HepG2 (cell line): ENCODE data around the gene P2RY2. TPM values are rescaled to one million over a fixed set of nuclear protein-coding genes. Genes with fewer than 3 reads are reported as not detected.
A peak's percentile ranks its signal among the peaks of the same experiment; 100 is the strongest.

Experiments used
- MYPOP ChIP-seq: sonication (generic); formaldehyde crosslinking; IDR thresholded peaks from 2 replicates; pipeline ENCODE4 v1.8.1; 2023; ENCODE audit warnings: mild to moderate bottlenecking, moderate library complexity, missing genetic modification reagents
- NFIC ChIP-seq: IDR thresholded peaks from 2 replicates; pipeline ENCODE4 v1.6.1; 2012; ENCODE audit warnings: mild to moderate bottlenecking, low read length, inconsistent platforms
- NFYB ChIP-seq: sonication (generic); formaldehyde crosslinking; IDR thresholded peaks from 2 replicates; pipeline ENCODE4 v1.4.0; 2020; ENCODE audit warnings: missing genetic modification reagents
- NFYC ChIP-seq: IDR thresholded peaks from 2 replicates; pipeline ENCODE4 v1.6.1; 2016; ENCODE audit warnings: missing genetic modification reagents, missing compliant biosample characterization
- ZFP36 ChIP-seq: fragments of 150-350 bp; IDR thresholded peaks from 2 replicates; pipeline ENCODE4 v1.6.1; 2018; ENCODE audit warnings: borderline replicate concordance, low read length, low read depth; ENCODE audit not compliant: partially characterized antibody
- ZFP90 ChIP-seq: sonication (generic); formaldehyde crosslinking; IDR thresholded peaks from 2 replicates; pipeline ENCODE4 v1.8.0; 2022; ENCODE audit warnings: missing genetic modification reagents, mild to moderate bottlenecking, inconsistent platforms, borderline replicate concordance
- ZNF253 ChIP-seq: sonication (generic); formaldehyde crosslinking; IDR thresholded peaks from 2 replicates; pipeline ENCODE4 v1.8.0; 2022; ENCODE audit warnings: mild to moderate bottlenecking, missing genetic modification reagents, borderline replicate concordance
- ZNF431 ChIP-seq: sonication (generic); formaldehyde crosslinking; IDR thresholded peaks from 2 replicates; pipeline ENCODE4 v1.9.0; 2022; ENCODE audit warnings: missing genetic modification reagents, low read depth, mild to moderate bottlenecking, borderline replicate concordance
- ZNF788 ChIP-seq: sonication (generic); formaldehyde crosslinking; IDR thresholded peaks from 2 replicates; pipeline ENCODE4 v1.5.0; 2020; ENCODE audit warnings: mild to moderate bottlenecking, missing genetic modification reagents, borderline replicate concordance
- polyA plus RNA-seq, 8 experiments: library from polyadenylated mRNA; depleted of rRNA in 3 of 8; stranded (reverse) in 7 of 8; unstranded in 1 of 8; fragments of >200 nt; fragmentation: Illumina TruSeq in 4 of 8; extraction: Trizol in 4 of 8; gene quantifications; 2 replicates each; pipeline versions ENCODE4 v1.2.1 to v1.2.3, GENCODE V29; 2011 to 2016; ENCODE audit warnings: low read depth in 4 of 8, missing spikeins in 1 of 8, mixed read lengths in 1 of 8; ENCODE audit not compliant: insufficient read depth in 1 of 8
- total RNA-seq, 5 experiments: library from RNA; depleted of rRNA; stranded (reverse); fragments of >200 nt; fragmentation: Illumina TruSeq; extraction: Trizol; gene quantifications; 2 replicates each; pipeline ENCODE4 v1.2.3, GENCODE V29; 2016; ENCODE audit warnings: low read depth in 1 of 5
- TF ChIP-seq, protein P1 (sequence below): sonication (generic); formaldehyde crosslinking; IDR thresholded peaks from 2 replicates; pipeline ENCODE4 v1.5.1; 2020; ENCODE audit warnings: missing genetic modification reagents, mild to moderate bottlenecking, borderline replicate concordance
- TF ChIP-seq, protein P2 (sequence below): sonication (generic); formaldehyde crosslinking; IDR thresholded peaks from 2 replicates; pipeline ENCODE4 v1.5.0; 2020; ENCODE audit warnings: mild to moderate bottlenecking, missing genetic modification reagents, borderline replicate concordance
- TF ChIP-seq, protein P3 (sequence below): sonication (generic); formaldehyde crosslinking; IDR thresholded peaks from 2 replicates; pipeline ENCODE4 v1.4.0; 2020; ENCODE audit warnings: missing genetic modification reagents, mild to moderate bottlenecking, borderline replicate concordance

P2RY2 gene
- total and polyA plus RNA-seq, 2 of the 13 experiments (the other 11 are each of a cell fraction or from before 2014, with no cell fraction given): 0.95 to 3.1 TPM

- TF ChIP-seq MYPOP (no peak), NFIC (no peak), ZNF253 (CRISPR knock-in tag) (no peak), NFYC (CRISPR knock-in tag) (no peak), NFYB (CRISPR knock-in tag) (no peak), ZFP36 (no peak), ZNF431 (no peak), ZNF788 (CRISPR knock-in tag) (no peak), ZFP90 (CRISPR knock-in tag) (no peak)
- TF ChIP-seq, protein P1, sequence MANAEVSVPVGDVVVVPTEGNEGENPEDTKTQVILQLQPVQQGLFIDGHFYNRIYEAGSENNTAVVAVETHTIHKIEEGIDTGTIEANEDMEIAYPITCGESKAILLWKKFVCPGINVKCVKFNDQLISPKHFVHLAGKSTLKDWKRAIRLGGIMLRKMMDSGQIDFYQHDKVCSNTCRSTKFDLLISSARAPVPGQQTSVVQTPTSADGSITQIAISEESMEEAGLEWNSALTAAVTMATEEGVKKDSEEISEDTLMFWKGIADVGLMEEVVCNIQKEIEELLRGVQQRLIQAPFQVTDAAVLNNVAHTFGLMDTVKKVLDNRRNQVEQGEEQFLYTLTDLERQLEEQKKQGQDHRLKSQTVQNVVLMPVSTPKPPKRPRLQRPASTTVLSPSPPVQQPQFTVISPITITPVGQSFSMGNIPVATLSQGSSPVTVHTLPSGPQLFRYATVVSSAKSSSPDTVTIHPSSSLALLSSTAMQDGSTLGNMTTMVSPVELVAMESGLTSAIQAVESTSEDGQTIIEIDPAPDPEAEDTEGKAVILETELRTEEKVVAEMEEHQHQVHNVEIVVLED (CRISPR knock-in tag): 0 out of 2 replicates have a peak, but pooled peaks have one; percentile 27
- TF ChIP-seq, protein P2, sequence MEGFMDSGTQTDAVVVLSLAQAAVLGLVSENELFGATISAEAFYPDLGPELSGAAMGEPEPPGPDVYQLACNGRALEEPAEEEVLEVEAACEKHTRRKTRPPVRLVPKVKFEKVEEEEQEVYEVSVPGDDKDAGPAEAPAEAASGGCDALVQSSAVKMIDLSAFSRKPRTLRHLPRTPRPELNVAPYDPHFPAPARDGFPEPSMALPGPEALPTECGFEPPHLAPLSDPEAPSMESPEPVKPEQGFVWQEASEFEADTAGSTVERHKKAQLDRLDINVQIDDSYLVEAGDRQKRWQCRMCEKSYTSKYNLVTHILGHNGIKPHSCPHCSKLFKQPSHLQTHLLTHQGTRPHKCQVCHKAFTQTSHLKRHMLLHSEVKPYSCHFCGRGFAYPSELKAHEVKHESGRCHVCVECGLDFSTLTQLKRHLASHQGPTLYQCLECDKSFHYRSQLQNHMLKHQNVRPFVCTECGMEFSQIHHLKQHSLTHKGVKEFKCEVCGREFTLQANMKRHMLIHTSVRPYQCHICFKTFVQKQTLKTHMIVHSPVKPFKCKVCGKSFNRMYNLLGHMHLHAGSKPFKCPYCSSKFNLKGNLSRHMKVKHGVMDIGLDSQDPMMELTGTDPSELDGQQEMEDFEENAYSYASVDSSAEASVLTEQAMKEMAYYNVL (CRISPR knock-in tag): no peak
- TF ChIP-seq, protein P3, sequence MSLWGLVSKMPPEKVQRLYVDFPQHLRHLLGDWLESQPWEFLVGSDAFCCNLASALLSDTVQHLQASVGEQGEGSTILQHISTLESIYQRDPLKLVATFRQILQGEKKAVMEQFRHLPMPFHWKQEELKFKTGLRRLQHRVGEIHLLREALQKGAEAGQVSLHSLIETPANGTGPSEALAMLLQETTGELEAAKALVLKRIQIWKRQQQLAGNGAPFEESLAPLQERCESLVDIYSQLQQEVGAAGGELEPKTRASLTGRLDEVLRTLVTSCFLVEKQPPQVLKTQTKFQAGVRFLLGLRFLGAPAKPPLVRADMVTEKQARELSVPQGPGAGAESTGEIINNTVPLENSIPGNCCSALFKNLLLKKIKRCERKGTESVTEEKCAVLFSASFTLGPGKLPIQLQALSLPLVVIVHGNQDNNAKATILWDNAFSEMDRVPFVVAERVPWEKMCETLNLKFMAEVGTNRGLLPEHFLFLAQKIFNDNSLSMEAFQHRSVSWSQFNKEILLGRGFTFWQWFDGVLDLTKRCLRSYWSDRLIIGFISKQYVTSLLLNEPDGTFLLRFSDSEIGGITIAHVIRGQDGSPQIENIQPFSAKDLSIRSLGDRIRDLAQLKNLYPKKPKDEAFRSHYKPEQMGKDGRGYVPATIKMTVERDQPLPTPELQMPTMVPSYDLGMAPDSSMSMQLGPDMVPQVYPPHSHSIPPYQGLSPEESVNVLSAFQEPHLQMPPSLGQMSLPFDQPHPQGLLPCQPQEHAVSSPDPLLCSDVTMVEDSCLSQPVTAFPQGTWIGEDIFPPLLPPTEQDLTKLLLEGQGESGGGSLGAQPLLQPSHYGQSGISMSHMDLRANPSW (CRISPR knock-in tag): no peak
Measured at GRCh38 chr11:73173755-73174494, 44.2 kb upstream of the P2RY2 start (continued).
